ENCODE data around the gene ANKRD28. TPM values are rescaled to one million over a fixed set of nuclear protein-coding genes. Genes with fewer than 3 reads are reported as not detected.

ANKRD28 gene
- total and polyA plus RNA-seq, 2 of the 13 experiments (the other 11 are each of a cell fraction or from before 2014, with no cell fraction given): 21.0 to 28.9 TPM

DNA sequence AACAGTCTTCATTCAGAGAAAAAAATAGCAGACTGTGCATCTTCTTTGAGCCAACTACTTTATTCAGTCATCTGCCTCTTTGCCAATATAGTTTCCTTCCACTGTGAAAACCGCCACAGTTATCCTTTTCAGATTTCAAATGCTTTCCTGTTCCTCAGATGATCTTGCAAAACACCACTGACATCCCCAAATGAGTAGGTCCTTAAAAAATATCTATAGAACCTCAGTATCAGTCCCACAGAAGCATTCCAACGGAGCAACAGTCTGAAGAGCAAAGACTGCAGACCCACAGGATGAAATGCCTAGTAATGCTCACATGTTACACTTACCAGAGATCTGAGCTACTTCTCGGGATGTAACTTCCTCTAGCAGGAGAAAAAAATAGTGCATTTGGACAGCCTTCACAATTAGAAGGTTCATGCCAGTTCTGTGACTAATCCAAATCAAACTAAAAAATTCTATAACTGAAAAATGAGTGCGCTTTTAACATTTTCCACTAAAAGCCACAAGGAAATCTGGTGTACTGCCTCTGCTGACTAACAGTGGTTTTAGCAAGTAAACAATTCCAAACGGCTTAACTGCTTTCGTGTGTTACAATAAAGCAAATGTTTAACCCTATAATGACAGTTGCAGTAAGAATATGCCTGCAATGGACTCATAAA lies at the start of gene ANKRD28 (continued):
- TF ChIP-seq, protein P1, sequence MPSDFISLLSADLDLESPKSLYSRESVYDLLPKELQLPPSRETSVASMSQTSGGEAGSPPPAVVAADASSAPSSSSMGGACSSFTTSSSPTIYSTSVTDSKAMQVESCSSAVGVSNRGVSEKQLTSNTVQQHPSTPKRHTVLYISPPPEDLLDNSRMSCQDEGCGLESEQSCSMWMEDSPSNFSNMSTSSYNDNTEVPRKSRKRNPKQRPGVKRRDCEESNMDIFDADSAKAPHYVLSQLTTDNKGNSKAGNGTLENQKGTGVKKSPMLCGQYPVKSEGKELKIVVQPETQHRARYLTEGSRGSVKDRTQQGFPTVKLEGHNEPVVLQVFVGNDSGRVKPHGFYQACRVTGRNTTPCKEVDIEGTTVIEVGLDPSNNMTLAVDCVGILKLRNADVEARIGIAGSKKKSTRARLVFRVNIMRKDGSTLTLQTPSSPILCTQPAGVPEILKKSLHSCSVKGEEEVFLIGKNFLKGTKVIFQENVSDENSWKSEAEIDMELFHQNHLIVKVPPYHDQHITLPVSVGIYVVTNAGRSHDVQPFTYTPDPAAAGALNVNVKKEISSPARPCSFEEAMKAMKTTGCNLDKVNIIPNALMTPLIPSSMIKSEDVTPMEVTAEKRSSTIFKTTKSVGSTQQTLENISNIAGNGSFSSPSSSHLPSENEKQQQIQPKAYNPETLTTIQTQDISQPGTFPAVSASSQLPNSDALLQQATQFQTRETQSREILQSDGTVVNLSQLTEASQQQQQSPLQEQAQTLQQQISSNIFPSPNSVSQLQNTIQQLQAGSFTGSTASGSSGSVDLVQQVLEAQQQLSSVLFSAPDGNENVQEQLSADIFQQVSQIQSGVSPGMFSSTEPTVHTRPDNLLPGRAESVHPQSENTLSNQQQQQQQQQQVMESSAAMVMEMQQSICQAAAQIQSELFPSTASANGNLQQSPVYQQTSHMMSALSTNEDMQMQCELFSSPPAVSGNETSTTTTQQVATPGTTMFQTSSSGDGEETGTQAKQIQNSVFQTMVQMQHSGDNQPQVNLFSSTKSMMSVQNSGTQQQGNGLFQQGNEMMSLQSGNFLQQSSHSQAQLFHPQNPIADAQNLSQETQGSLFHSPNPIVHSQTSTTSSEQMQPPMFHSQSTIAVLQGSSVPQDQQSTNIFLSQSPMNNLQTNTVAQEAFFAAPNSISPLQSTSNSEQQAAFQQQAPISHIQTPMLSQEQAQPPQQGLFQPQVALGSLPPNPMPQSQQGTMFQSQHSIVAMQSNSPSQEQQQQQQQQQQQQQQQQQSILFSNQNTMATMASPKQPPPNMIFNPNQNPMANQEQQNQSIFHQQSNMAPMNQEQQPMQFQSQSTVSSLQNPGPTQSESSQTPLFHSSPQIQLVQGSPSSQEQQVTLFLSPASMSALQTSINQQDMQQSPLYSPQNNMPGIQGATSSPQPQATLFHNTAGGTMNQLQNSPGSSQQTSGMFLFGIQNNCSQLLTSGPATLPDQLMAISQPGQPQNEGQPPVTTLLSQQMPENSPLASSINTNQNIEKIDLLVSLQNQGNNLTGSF (CRISPR knock-in tag; IDR thresholded peaks at IDR 0.05): no peak
- TF ChIP-seq MAFG (CRISPR knock-in tag; IDR thresholded peaks at IDR 0.05) (no peak), RAD21 (CRISPR knock-in tag; IDR thresholded peaks at IDR 0.05) (no peak), FOXA3 (CRISPR knock-in tag; IDR thresholded peaks at IDR 0.05) (peak; percentile 25; the same call in 1 of the 2 replicates), ZNF317 (CRISPR knock-in tag; IDR thresholded peaks at IDR 0.05) (0 out of 2 replicates have a peak, but pooled peaks have one; percentile 18), KLF12 (CRISPR knock-in tag; IDR thresholded peaks at IDR 0.05; ENCODE audit: borderline replicate concordance) (no peak), YY1 (IDR thresholded peaks at IDR 0.05; ENCODE audit: insufficient read depth, insufficient replicate concordance, low read depth, low read length) (no peak), GATAD1 (CRISPR knock-in tag; IDR thresholded peaks at IDR 0.05) (0 out of 2 replicates have a peak, but pooled peaks have one; percentile 30), HOXA9 (CRISPR knock-in tag; IDR thresholded peaks at IDR 0.05; ENCODE audit: borderline replicate concordance) (no peak), AKAP8 (CRISPR knock-in tag; IDR thresholded peaks at IDR 0.05) (no peak), ZNF335 (CRISPR knock-in tag; IDR thresholded peaks at IDR 0.05) (no peak), SAP130 (CRISPR knock-in tag; IDR thresholded peaks at IDR 0.05; ENCODE audit: low read depth) (peak; percentile 45; the same call in 1 of the 2 replicates), STAT5B (CRISPR knock-in tag; IDR thresholded peaks at IDR 0.05) (no peak), HES4 (CRISPR knock-in tag; IDR thresholded peaks at IDR 0.05; ENCODE audit: borderline replicate concordance) (no peak), ZNF652 (CRISPR knock-in tag; IDR thresholded peaks at IDR 0.05; ENCODE audit: borderline replicate concordance, low read depth) (peak; percentile 98), TBX3 (IDR thresholded peaks at IDR 0.05; ENCODE audit: borderline replicate concordance) (no peak), NFIC (IDR thresholded peaks at IDR 0.05; ENCODE audit: low read length) (no peak), GATAD2A (CRISPR knock-in tag; IDR thresholded peaks at IDR 0.05) (peak; percentile 49; the same call in 1 of the 2 replicates), HNRNPUL1 (IDR thresholded peaks at IDR 0.05; ENCODE audit: low read depth, low read length) (no peak)
- TF ChIP-seq, protein P2, sequence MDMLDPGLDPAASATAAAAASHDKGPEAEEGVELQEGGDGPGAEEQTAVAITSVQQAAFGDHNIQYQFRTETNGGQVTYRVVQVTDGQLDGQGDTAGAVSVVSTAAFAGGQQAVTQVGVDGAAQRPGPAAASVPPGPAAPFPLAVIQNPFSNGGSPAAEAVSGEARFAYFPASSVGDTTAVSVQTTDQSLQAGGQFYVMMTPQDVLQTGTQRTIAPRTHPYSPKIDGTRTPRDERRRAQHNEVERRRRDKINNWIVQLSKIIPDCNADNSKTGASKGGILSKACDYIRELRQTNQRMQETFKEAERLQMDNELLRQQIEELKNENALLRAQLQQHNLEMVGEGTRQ (IDR thresholded peaks at IDR 0.05; ENCODE audit: low read depth, low read length): no peak
- TF ChIP-seq, protein P2 (CRISPR knock-in tag; IDR thresholded peaks at IDR 0.05; ENCODE audit: borderline replicate concordance): no peak
- TF ChIP-seq, protein P3, sequence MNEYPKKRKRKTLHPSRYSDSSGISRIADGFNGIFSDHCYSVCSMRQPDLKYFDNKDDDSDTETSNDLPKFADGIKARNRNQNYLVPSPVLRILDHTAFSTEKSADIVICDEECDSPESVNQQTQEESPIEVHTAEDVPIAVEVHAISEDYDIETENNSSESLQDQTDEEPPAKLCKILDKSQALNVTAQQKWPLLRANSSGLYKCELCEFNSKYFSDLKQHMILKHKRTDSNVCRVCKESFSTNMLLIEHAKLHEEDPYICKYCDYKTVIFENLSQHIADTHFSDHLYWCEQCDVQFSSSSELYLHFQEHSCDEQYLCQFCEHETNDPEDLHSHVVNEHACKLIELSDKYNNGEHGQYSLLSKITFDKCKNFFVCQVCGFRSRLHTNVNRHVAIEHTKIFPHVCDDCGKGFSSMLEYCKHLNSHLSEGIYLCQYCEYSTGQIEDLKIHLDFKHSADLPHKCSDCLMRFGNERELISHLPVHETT (CRISPR knock-in tag; conservative IDR thresholded peaks at IDR 0.05): no peak

Measured in HepG2 (cell line).